Spinal cord (tissue), 10 donors: ENCODE results near the gene DDX5. TPM values are rescaled to one million over a fixed set of nuclear protein-coding genes. Genes with fewer than 3 reads are reported as not detected.
"Not testable (repeated sequence)": the region's sequence is repeated elsewhere in the genome, so short reads cannot be mapped to it uniquely, and the experiment has no call there.

Experiments used
- DNase-seq, 6 donors: peaks; one replicate each; pipeline versions ENCODE4 v3.0.0 to v3.0.0-alpha.2; 2013 to 2015; ENCODE audit warnings: low spot score in 6 of 6, low read depth in 4 of 6
- H3K27ac ChIP-seq: one replicate; pipeline ENCODE4 v1.5.1; 2013; ENCODE audit warnings: low read depth, low read length, control low read depth
- H3K27me3 ChIP-seq: one replicate; pipeline ENCODE4 v1.6.1; 2013; ENCODE audit warnings: low read length; ENCODE audit not compliant: control insufficient read depth, insufficient read depth
- H3K36me3 ChIP-seq: one replicate; pipeline ENCODE4 v1.6.1; 2013; ENCODE audit warnings: low read length; ENCODE audit not compliant: control insufficient read depth, insufficient read depth
- H3K4me1 ChIP-seq: one replicate; pipeline ENCODE4 v1.6.1; 2013; ENCODE audit warnings: low read length; ENCODE audit not compliant: control insufficient read depth, insufficient read depth
- H3K4me3 ChIP-seq: one replicate; pipeline ENCODE4 v1.5.1; 2013; ENCODE audit warnings: low read depth, low read length, control low read depth
- H3K9me3 ChIP-seq: one replicate; pipeline ENCODE4 v1.6.1; 2013; ENCODE audit warnings: low read length; ENCODE audit not compliant: control insufficient read depth, insufficient read depth
- WGBS: methylation state at CpG from one replicate; pipeline ENCODE4 v1.1.5; 2013; ENCODE audit warnings: missing lambda C conversion rate; ENCODE audit not compliant: insufficient coverage; 5-methylcytosine and 5-hydroxymethylcytosine counted together
- polyA plus RNA-seq, 2 donors: library from polyadenylated mRNA; unstranded; fragments of 120-200 nt; gene quantifications; one replicate each; pipeline ENCODE4 v1.2.1, GENCODE V29; 2013; ENCODE audit not compliant: insufficient read length in 2 of 2
- total RNA-seq, 2 donors: library from RNA; depleted of rRNA in 1 of 2; stranded (reverse); fragments of 120-200 nt in 1 of 2; fragments of >200 nt in 1 of 2; gene quantifications; one replicate each; pipeline versions ENCODE4 v1.2.3 to v1.2.4, GENCODE V29; 2013 to 2014
- donor health status: healthy.

The DDX5 gene
- total and polyA plus RNA-seq, 4 donors, result 373 to 652 (median 553) TPM

DNA sequence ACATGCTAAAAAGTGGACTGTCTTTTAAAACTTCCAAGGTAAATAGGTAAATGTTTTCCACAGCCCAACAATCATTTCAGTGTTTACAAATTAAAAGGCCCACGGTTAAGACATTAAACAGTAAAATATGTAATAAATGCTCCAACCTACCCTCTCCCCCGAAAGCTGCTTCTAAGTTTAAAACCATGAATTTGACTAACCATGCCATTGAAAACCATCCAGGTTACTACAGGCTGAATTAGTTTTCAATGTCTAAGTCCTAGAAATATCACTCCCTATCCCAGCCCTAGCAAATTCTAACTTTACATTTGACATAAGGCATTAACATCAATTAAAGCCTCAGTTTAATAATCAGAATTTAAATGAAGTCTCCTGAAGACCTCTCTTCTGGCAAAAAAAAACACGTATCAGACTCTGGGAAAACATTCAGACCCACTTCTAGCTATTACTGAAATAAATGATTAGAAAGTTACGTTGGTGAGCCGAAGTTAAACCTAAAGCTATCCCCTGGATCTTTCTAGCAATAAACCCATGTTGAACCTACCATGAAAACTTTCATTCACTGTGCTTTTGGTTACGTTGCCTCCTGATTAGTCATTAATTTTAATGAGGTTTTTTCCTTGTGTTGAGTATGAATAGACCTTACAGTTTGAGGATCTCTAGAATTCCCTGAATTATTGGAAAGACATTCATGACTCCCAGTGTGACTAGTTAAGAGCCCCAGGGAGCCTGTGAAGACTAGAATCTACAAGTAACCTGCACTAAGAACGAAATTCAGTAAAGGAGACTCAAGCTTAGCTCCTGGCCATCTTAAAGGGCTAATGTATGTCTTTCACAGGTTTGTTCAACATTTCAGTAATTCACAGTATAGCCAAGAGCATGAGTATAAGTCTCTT lies 7.5 kb downstream of the DDX5 start:
- Histone ChIP-seq H3K27me3 (no peaks in the 10 kb centered on the region), H3K27ac (no peak overlapping the region), H3K4me3 (no peak overlapping the region), H3K4me1 (peaks cover 24% of the 10 kb centered on the region), H3K36me3 (peaks cover 32% of the 10 kb centered on the region), H3K9me3 (no peaks in the 10 kb centered on the region)
- DNase-seq, result no peak
- WGBS, result 89% methylated on average over 1 of the region's 7 CpGs

DNA sequence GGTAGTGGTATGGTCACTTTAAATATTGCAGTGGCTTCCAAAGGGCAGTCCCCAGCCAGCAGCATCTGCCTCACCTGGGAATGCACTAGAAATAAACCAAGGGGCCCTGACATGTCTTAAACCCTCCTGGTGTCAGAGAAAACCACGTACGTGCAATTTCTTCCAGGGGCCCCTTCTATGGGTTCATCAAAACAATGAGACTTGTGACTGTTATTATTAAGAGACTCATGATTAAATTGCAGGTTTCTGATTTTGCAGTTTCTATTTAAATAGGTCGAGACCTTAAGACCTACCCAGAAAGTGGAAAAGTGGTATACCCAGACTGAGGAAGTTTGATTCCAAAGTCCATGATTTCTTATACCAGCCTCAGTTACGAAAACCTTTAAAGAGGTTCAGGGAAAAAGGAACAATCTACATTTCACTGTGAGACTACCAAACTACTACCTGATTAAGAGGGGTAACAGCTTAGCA lies 8.5 kb downstream of the DDX5 start:
- WGBS, result 33% methylated on average over 1 of the region's 4 CpGs
- DNase-seq, result no peak
- peak overlapping the region; percentile 89 for H3K27ac ChIP-seq
- peaks cover 24% of the 10 kb centered on the region for H3K4me1 ChIP-seq
- no peak overlapping the region for H3K4me3 ChIP-seq
- H3K27me3 ChIP-seq, result no peaks in the 10 kb centered on the region
- H3K36me3 ChIP-seq, result peaks cover 28% of the 10 kb centered on the region
- no peaks in the 10 kb centered on the region for H3K9me3 ChIP-seq

DNA sequence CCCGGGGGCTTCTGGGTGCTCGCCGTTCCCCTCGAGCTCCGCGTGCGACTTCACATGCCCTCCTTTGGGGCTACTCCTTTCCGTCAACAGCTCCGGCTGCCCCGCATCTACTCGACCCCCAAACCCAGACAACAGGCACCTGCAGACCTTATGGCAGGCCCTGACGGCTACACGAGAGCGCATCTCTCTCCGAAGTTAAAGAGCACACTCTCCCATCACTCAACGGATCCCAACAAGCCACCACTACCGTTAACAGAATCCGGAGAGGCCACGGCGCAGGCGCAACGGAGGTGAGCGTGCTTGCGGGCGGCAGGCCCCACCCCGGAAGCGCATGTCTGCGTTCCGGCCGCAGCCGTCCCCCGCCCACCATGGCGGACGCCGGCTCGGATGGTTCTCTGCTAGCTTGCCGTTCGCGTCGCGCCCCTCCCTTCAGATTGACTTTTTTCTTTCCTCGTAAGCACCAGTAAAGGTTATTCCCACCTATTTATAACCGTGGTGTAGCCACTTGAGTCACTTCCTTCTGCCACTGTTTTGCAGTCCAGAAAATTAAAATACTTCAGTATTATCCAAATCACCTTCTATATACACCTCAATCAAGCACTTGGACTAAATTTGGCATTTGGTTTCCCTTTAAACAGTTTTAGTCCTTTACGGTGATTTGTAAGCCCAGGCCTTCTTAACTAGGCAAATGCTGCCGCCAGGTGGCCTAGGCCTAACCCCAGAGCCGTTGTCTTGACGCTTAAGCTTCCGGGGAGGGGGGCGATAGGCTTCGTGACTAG lies 9.1 kb downstream of the DDX5 start, which contains the start of gene POLG2:
Gene POLG2 (minus strand): TSS at position 269 of the 779 bp plus-strand sequence. CDS start 86 bp downstream, at position 183.
- Histone ChIP-seq H3K36me3 (peaks cover 23% of the 10 kb centered on the region), H3K27me3 (no peaks in the 10 kb centered on the region), H3K9me3 (no peaks in the 10 kb centered on the region), H3K27ac (peak within 1 kb of the TSS; percentile 89), H3K4me3 (peak within 1 kb of the TSS; percentile 77), H3K4me1 (peaks cover 24% of the 10 kb centered on the region)
- 0% methylated on average over 49 of the region's 50 CpGs for WGBS
- peak; percentile 76 to 98 (median 88) for DNase-seq

DNA sequence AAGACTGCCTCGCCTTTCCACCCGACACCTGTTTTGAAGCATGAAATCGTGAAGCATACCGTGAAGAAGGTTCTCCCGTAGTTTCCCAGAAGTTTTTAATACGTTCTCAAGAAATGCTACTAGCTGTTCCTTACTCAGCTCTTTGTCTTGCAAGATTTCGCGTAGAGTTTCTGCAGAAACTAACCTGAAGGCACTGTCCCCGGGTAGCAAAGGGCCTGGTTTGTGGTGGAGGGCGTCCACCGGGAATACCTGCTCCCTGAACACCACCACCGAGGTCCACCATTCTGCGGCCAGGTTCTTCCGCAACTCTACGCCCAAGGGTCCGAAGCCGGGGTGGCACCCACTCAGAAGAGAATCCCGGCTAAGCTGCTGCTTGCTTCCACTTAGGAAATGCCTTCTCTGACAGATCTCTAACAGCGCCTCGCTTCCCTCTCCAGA lies 9.7 kb downstream of the DDX5 start:
- peaks cover 24% of the 10 kb centered on the region for H3K4me1 ChIP-seq
- peak overlapping the region; percentile 77 for H3K4me3 ChIP-seq

GRCh38 chr17:64495300-64495699 lies 10.8 kb downstream of the DDX5 start:
- H3K4me1 ChIP-seq, result peaks cover 24% of the 10 kb centered on the region
- not testable (repeated sequence) for H3K4me3 ChIP-seq, H3K27me3 ChIP-seq, H3K27ac ChIP-seq, DNase-seq, H3K9me3 ChIP-seq, H3K36me3 ChIP-seq
- WGBS, result 90% methylated on average over 2 of the region's 5 CpGs

More for the DNA sequence above, 9.7 kb downstream of the DDX5 start:
- WGBS, result under 1% methylated on average over 20 of the region's 20 CpGs
- H3K9me3 ChIP-seq, result no peaks in the 10 kb centered on the region
- peak overlapping the region; percentile 89 for H3K27ac ChIP-seq
- H3K27me3 ChIP-seq, result no peaks in the 10 kb centered on the region
- H3K36me3 ChIP-seq, result peaks cover 17% of the 10 kb centered on the region
- DNase-seq, result no peak

DNA sequence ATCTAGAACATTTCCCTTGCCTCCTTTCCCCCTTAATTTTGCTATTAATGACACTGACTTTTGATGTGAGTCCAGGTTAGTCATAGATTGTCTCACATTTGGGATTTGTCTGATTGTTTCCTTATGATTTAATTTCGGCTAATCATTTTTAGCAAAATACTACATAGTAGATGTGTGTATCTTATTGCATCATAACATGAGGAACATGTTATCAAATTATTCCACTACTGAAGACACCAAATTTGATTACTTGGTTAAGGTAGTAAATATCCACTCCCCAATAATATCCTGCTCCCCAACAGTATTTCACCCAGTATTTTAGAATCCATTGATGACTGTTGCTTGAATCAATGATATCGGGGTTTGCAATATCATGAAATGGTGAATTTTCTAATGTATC lies 12.0 kb downstream of the DDX5 start:
- H3K36me3 ChIP-seq, result peaks cover 11% of the 10 kb centered on the region
- H3K4me1 ChIP-seq, result peaks cover 24% of the 10 kb centered on the region
- H3K27me3 ChIP-seq, result no peaks in the 10 kb centered on the region
- no peaks in the 10 kb centered on the region for H3K9me3 ChIP-seq
- no peak overlapping the region for H3K4me3 ChIP-seq
- no peak for DNase-seq
- WGBS, result no CpG with 5 or more reads among the region's 2 CpGs
- no peak overlapping the region for H3K27ac ChIP-seq

GRCh38 chr17:64492481-64493109 lies 13.5 kb downstream of the DDX5 start:
- Histone ChIP-seq H3K27ac (no peak overlapping the region), H3K4me3 (no peak overlapping the region), H3K9me3 (no peaks in the 10 kb centered on the region), H3K4me1 (peaks cover 24% of the 10 kb centered on the region), H3K27me3 (no peaks in the 10 kb centered on the region), H3K36me3 (peaks cover 11% of the 10 kb centered on the region)
- no peak for DNase-seq
- no CpG with 5 or more reads among the region's 6 CpGs for WGBS

DNA sequence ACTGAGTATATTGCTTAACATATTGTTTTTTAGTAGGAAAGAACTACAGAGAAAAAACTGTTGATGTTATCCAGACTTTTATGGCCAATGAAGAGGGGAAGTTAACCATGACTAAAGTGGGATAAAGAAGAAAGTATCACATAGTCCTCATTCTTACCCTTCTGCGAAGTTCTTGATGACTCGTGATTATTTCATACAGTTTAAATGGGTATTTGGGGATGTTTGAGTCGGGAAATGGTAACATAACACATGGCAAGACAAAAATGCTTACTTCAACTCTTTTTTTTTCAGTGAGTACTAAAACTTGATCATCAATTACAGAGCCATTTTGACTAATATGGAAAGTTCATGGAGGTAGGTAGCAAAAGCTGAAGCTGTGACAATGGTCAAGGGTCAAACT lies 14.1 kb downstream of the DDX5 start:
- no peak for DNase-seq
- peaks cover 18% of the 10 kb centered on the region for H3K4me1 ChIP-seq
- H3K36me3 ChIP-seq, result peaks cover 11% of the 10 kb centered on the region
- no peak overlapping the region for H3K4me3 ChIP-seq
- no CpG with 5 or more reads among the region's 3 CpGs for WGBS
- H3K9me3 ChIP-seq, result no peaks in the 10 kb centered on the region
- no peaks in the 10 kb centered on the region for H3K27me3 ChIP-seq
- no peak overlapping the region for H3K27ac ChIP-seq
